ENCODE measurements around the gene KATNBL1. TPM values are rescaled to one million over a fixed set of nuclear protein-coding genes. Genes with fewer than 3 reads are reported as not detected.

KATNBL1 gene
- 110 TPM for total RNA-seq

GRCh38 chr15:34209421-34210282 is at the start of gene KATNBL1:
KATNBL1 (minus strand) TSS chr15:34210096; CDS start chr15:34163676, 46,420 bp downstream.

GRCh38 chr15:34101366-34102174 is 108.3 kb downstream of the KATNBL1 start, which contains the start of the genes EMC7 and PGBD4:
EMC7 (minus strand) TSS chr15:34101862; CDS start chr15:34101839, 23 bp downstream.
PGBD4 (plus strand) TSS chr15:34102083; CDS start chr15:34102532, 449 bp downstream.

Other genes starting within 250 kb of the KATNBL1 start
- gene CHRM5, start 241.6 kb downstream of the KATNBL1 start, total RNA-seq, result 6.8 TPM
- 11.6 TPM for gene AVEN, start 170.9 kb downstream of the KATNBL1 start, total RNA-seq
- gene EMC7, start 108.2 kb downstream of the KATNBL1 start, total RNA-seq, result 24.5 TPM
- gene PGBD4, start 108.0 kb downstream of the KATNBL1 start, total RNA-seq, result 2.1 TPM
- 107 TPM for gene EMC4, start 14.9 kb upstream of the KATNBL1 start, total RNA-seq
- gene SLC12A6, start 127.7 kb upstream of the KATNBL1 start, total RNA-seq, result 61.6 TPM
- gene NOP10, start 133.0 kb upstream of the KATNBL1 start, total RNA-seq, result 58.9 TPM
- not detected for gene NUTM1, start 133.2 kb upstream of the KATNBL1 start, total RNA-seq
- 19.2 TPM for gene LPCAT4, start 157.1 kb upstream of the KATNBL1 start, total RNA-seq
- 75.0 TPM for gene GOLGA8A, start 227.7 kb upstream of the KATNBL1 start, total RNA-seq